GM12878 (cell line): ENCODE results near the gene KCTD6. TPM values are rescaled to one million over a fixed set of nuclear protein-coding genes. Genes with fewer than 3 reads are reported as not detected.

Experiments
- ATAC-seq: fragments of 200-7000 bp; cut with Tn5 transposase; 3 replicates; pipeline ENCODE4 v1.9.1; 2020; ENCODE audit warnings: mild to moderate bottlenecking, moderate library complexity
- BruUV-seq: library from RNA; stranded (reverse); fragments of 400-500 nt; replicated peaks from 2 replicates; lab custom pipeline; 2021; lab: Mats Ljungman, UMichigan
- CTCF ChIA-PET: fragments of 300-600 bp; sonication (Branson Sonifier 250); formaldehyde crosslinking; extraction: SDS; loops from one replicate; lab custom pipeline; 2021; ENCODE audit warnings: inconsistent platforms; lab: Yijun Ruan, JAX
- POLR2A ChIA-PET: fragments of 350-600 bp; formaldehyde crosslinking; extraction: SDS; loops from one replicate; lab custom pipeline; 2021; ENCODE audit warnings: inconsistent platforms; lab: Charles Lee
- RAD21 ChIA-PET: fragments of 300-600 bp; sonication (Branson Sonifier 250); formaldehyde crosslinking; loops from one replicate; lab custom pipeline; 2023; ENCODE audit warnings: antibody characterized with exemption; ENCODE audit not compliant: unreplicated experiment; lab: Charles Lee
- SMC1A ChIA-PET: fragments of 300-600 bp; sonication (Branson Sonifier 250); formaldehyde crosslinking; loops from one replicate; lab custom pipeline; 2023; ENCODE audit not compliant: unreplicated experiment, uncharacterized antibody; lab: Charles Lee
- DNase-seq: peaks from one replicate; pipeline ENCODE4 v3.0.0-alpha.2; 2011; ENCODE audit warnings: low read depth, low spot score
- FAIRE-seq: peaks from 3 replicates; lab custom pipeline; 2011; peaks lifted over from hg19 to GRCh38; lab: Jason Lieb, UNC
- H2AFZ ChIP-seq: 2 replicates; pipeline ENCODE4 v1.6.0; 2011; ENCODE audit warnings: low read depth, low read length, control low read depth; ENCODE audit not compliant: control insufficient read depth
- H3K27ac ChIP-seq: 2 replicates; pipeline ENCODE4 v1.5.1; 2011; ENCODE audit warnings: control low read depth; ENCODE audit not compliant: control insufficient read depth, insufficient read depth
- H3K27me3 ChIP-seq, 2 experiments: replicated peaks in 1 of 2; 2 replicates each; pipeline versions ENCODE4 v1.6.0 to v1.6.1; 2011; ENCODE audit warnings: low read length in 1 of 2; ENCODE audit not compliant: control insufficient read depth in 2 of 2, insufficient read depth in 2 of 2
- H3K36me3 ChIP-seq, 2 experiments: 2 replicates each; pipeline ENCODE4 v1.5.1; 2011; ENCODE audit warnings: low read length in 1 of 2; ENCODE audit not compliant: control insufficient read depth in 2 of 2, insufficient read depth in 2 of 2
- H3K4me1 ChIP-seq: 2 replicates; pipeline ENCODE4 v1.6.1; 2011; ENCODE audit warnings: mild to moderate bottlenecking, low read length, moderate library complexity, mixed read lengths; ENCODE audit not compliant: control insufficient read depth, insufficient read depth
- H3K4me2 ChIP-seq: 2 replicates; pipeline ENCODE4 v1.6.0; 2011; ENCODE audit warnings: control low read depth; ENCODE audit not compliant: control insufficient read depth, insufficient read depth
- H3K4me3 ChIP-seq: fragments of 200-600 bp; sonication (generic); 2 replicates; pipeline ENCODE4 v1.5.1; 2016
- H3K79me2 ChIP-seq: 2 replicates; pipeline ENCODE4 v1.6.0; 2011; ENCODE audit warnings: low read length; ENCODE audit not compliant: control insufficient read depth, insufficient read depth
- H3K9ac ChIP-seq: 2 replicates; pipeline ENCODE4 v1.8.0; 2011; ENCODE audit warnings: low read length, control low read depth, mixed read lengths; ENCODE audit not compliant: control insufficient read depth, insufficient read depth
- H3K9me3 ChIP-seq: replicated peaks from 3 replicates; pipeline ENCODE4 v1.5.1; 2011; ENCODE audit warnings: mild to moderate bottlenecking, low read length; ENCODE audit not compliant: control insufficient read depth, insufficient read depth
- H4K20me1 ChIP-seq: 2 replicates; pipeline ENCODE4 v1.6.0; 2011; ENCODE audit not compliant: control insufficient read depth, insufficient read depth
- BRCA1 ChIP-seq: IDR thresholded peaks from 2 replicates; pipeline ENCODE4 v1.6.1; 2011; ENCODE audit warnings: low read depth, low read length, improper control_type of control experiment
- CHD2 ChIP-seq: IDR thresholded peaks from 2 replicates; pipeline ENCODE4 v1.6.1; 2011; ENCODE audit warnings: low read depth, low read length, improper control_type of control experiment, borderline replicate concordance
- EGR1 ChIP-seq, 2 experiments: IDR thresholded peaks; 1 replicate in 1 of 2; 2 replicates in 1 of 2; pipeline ENCODE4 v1.6.1; 2011 to 2012; ENCODE audit warnings: low read depth in 2 of 2, low read length in 2 of 2, borderline replicate concordance in 1 of 2, mild to moderate bottlenecking in 1 of 2, moderate library complexity in 1 of 2
- FOXK2 ChIP-seq: fragments of 450-650 bp; IDR thresholded peaks from 2 replicates; pipeline ENCODE4 v1.6.1; 2017; ENCODE audit warnings: mild to moderate bottlenecking, moderate library complexity
- LARP7 ChIP-seq: fragments of 450-650 bp; IDR thresholded peaks from 2 replicates; pipeline ENCODE4 v1.6.1; 2017; ENCODE audit warnings: mild to moderate bottlenecking
- POLR2AphosphoS5 ChIP-seq: IDR thresholded peaks from 2 replicates; pipeline ENCODE4 v1.6.1; 2011; ENCODE audit warnings: mild to moderate bottlenecking, low read length, inconsistent platforms
- RFX5 ChIP-seq: IDR thresholded peaks from 2 replicates; pipeline ENCODE4 v1.6.1; 2011; ENCODE audit warnings: low read depth, low read length, improper control_type of control experiment
- SMAD1 ChIP-seq: fragments of 450-650 bp; IDR thresholded peaks from 2 replicates; pipeline ENCODE4 v1.6.1; 2018; ENCODE audit warnings: mild to moderate bottlenecking, low read depth; ENCODE audit not compliant: partially characterized antibody
- TCF12 ChIP-seq: IDR thresholded peaks from 2 replicates; pipeline ENCODE4 v1.6.1; 2011; ENCODE audit warnings: low read depth, mild to moderate bottlenecking, low read length
- WGBS: methylation state at CpG from one replicate; pipeline ENCODE4 v1.1.6; 2016; ENCODE audit warnings: low lambda C conversion rate; ENCODE audit not compliant: insufficient replicate concordance, insufficient coverage; ENCODE audit errors: missing lambda C conversion rate; 5-methylcytosine and 5-hydroxymethylcytosine counted together
- in situ Hi-C: fragments of 300-500 bp; cut with MboI; formaldehyde crosslinking; loops from 9 replicates; pipeline ENCODE4 v1.14.3; 2018; ENCODE audit warnings: mixed read lengths
- intact Hi-C: fragments of 100-400 bp; cut with micrococcal nuclease; formaldehyde crosslinking; loops from one replicate; pipeline ENCODE4 v1.14.2; 2022; ENCODE audit not compliant: unreplicated experiment
- polyA plus RNA-seq, 11 experiments: library from polyadenylated mRNA; depleted of rRNA in 4 of 11; unstranded in 6 of 11; stranded (reverse) in 5 of 11; fragments of >200 nt; fragmentation: Nextera tagmentation in 4 of 11; fragmentation: Illumina TruSeq in 1 of 11; extraction: Ambion mirVana in 4 of 11; extraction: Trizol in 1 of 11; gene quantifications; 1 replicate in 1 of 11; 2 replicates in 10 of 11; pipeline versions ENCODE4 v1.2.1 to v1.2.3, GENCODE V29; 2011 to 2016; ENCODE audit warnings: inconsistent platforms in 2 of 11, missing spikeins in 2 of 11, low read depth in 1 of 11
- total RNA-seq, 4 experiments: library from RNA; depleted of rRNA in 3 of 4; stranded (reverse); fragments of >200 nt in 3 of 4; fragmentation: Illumina TruSeq in 1 of 4; extraction: Trizol in 1 of 4; gene quantifications; 2 replicates each; pipeline versions ENCODE4 v1.2.1 to v1.2.3, GENCODE V29; 2013 to 2021
- TF ChIP-seq, protein P1 (sequence below): fragments of 450-650 bp; IDR thresholded peaks from 2 replicates; pipeline ENCODE4 v1.6.1; 2017; ENCODE audit warnings: mild to moderate bottlenecking, low read depth, inconsistent platforms; ENCODE audit not compliant: poor library complexity, severe bottlenecking
- TF ChIP-seq, protein P2 (sequence below): fragments of 450-650 bp; IDR thresholded peaks from 2 replicates; pipeline ENCODE4 v1.6.1; 2018; ENCODE audit warnings: borderline replicate concordance, mild to moderate bottlenecking; ENCODE audit not compliant: partially characterized antibody

The KCTD6 gene
- total and polyA plus RNA-seq, 10 of the 15 experiments (the other 5 are each of a cell fraction or from before 2014, with no cell fraction given), result 5.2 to 10.7 (median 8.7) TPM

DNA sequence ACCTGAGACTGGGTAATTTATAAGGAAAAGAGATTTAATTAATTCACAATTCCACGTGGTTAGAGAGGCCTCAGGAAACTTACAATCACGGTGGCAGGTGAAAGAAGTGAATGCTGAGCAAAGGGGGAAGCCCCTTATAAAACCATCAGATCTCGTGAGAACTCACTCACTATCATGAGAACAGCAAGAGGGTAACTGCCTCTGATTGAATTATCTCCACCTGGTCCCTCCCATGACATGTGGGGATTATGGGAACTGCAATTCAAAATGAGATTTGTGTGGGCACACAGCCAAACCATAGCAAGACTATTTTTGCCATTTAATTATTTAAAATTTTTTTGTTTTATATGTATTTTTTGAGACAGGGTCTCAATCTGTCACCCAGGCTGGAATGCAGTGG lies 27.0 kb upstream of the KCTD6 start:
- Histone ChIP-seq H3K9ac (no peak overlapping the region), H3K27ac (no peak overlapping the region), H3K79me2 (no peaks in the 10 kb centered on the region), H4K20me1 (no peaks in the 10 kb centered on the region), H2AFZ (no peak overlapping the region), H3K4me1 (no peaks in the 10 kb centered on the region), H3K4me3 (no peak overlapping the region), H3K36me3 (no peaks in the 10 kb centered on the region), H3K27me3 (no peaks in the 10 kb centered on the region), H3K4me2 (no peak overlapping the region), H3K9me3 (no peaks in the 10 kb centered on the region)
- ChIA-PET SMC1A (interaction anchor here (0.7 to 1.1 kb wide), 6 partner anchors 19 to 72 kb away, joined by 3 to 5 read pairs (median 3); partner anchors contain the start of gene ACOX2), CTCF (interaction anchor here (1.1 to 1.8 kb wide), 6 partner anchors 16 to 159 kb away, joined by 3 to 12 read pairs (median 4); partner anchors contain the start of genes HTD2 and RPP14), POLR2A (no interaction called here), RAD21 (no interaction called here)
- ATAC-seq (peak; percentile 67), FAIRE-seq (no peak), DNase-seq (no peak)
- no TSS peak for BruUV-seq
- intact Hi-C loops (no loop called here), in situ Hi-C loops (no loop called here)
- TF ChIP-seq, protein P1, sequence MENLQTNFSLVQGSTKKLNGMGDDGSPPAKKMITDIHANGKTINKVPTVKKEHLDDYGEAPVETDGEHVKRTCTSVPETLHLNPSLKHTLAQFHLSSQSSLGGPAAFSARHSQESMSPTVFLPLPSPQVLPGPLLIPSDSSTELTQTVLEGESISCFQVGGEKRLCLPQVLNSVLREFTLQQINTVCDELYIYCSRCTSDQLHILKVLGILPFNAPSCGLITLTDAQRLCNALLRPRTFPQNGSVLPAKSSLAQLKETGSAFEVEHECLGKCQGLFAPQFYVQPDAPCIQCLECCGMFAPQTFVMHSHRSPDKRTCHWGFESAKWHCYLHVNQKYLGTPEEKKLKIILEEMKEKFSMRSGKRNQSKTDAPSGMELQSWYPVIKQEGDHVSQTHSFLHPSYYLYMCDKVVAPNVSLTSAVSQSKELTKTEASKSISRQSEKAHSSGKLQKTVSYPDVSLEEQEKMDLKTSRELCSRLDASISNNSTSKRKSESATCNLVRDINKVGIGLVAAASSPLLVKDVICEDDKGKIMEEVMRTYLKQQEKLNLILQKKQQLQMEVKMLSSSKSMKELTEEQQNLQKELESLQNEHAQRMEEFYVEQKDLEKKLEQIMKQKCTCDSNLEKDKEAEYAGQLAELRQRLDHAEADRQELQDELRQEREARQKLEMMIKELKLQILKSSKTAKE, result no peak
- TF ChIP-seq CHD2, result 0 out of 2 replicates have a peak, but pooled peaks have one; percentile 44
- 15% methylated on average over 3 of the region's 3 CpGs for WGBS

DNA sequence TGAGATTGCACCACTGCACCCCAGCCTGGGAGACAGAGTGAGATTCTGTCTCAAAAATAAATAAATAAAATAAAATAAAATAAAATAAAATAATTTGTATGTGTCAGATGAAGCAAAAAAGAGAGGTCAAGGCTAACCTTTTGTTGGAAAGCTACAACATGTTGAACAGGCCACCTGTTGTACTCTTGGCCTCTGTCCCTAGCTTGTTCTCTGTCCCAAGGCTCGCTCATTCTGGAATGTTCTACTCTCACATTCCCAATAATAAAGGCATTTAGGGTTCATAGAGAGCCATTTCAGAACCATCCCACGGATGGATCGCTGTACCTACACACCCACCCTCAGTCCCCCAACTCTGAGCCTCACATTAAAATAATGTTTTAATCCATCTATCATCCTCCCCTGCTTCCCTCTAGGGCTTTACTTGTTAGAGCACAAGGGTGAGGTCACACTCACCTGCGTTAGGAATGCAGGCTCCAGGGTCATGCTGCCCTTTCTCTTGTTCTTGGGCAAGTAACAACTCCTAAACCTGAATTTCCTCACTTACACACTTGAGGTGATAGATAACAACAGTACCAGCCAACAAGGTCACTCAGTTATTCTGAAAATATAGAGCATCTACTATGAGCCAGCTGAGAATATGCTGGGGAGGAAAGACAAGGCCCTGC lies 24.9 kb upstream of the KCTD6 start:
- FAIRE-seq, result no peak
- 60% methylated on average over 4 of the region's 4 CpGs for WGBS
- BruUV-seq, result no TSS peak
- no peak overlapping the region for H2AFZ ChIP-seq
- DNase-seq, result no peak
- SMC1A ChIA-PET, result interaction anchor here (1.2 to 1.3 kb wide), 2 partner anchors 24 kb away, joined by 3 read pairs; no protein-coding TSS in a partner anchor
- H3K79me2 ChIP-seq, result no peaks in the 10 kb centered on the region
- RAD21 ChIA-PET, result no interaction called here
- no peak overlapping the region for H3K4me3 ChIP-seq
- in situ Hi-C loops (no loop called here), intact Hi-C loops (no loop called here)
- no peaks in the 10 kb centered on the region for H3K9me3 ChIP-seq
- no peak for ATAC-seq
- no peaks in the 10 kb centered on the region for H3K27me3 ChIP-seq
- no peak overlapping the region for H3K9ac ChIP-seq
- CTCF ChIA-PET, result interaction anchor here (0.6 kb wide), 2 partner anchors 51 to 125 kb away, joined by 3 to 4 read pairs; no protein-coding TSS in a partner anchor
- H3K4me2 ChIP-seq, result no peak overlapping the region
- H3K36me3 ChIP-seq, result no peaks in the 10 kb centered on the region
- no peak overlapping the region for H3K27ac ChIP-seq
- H4K20me1 ChIP-seq, result no peaks in the 10 kb centered on the region
- 0 out of 2 replicates have a peak, but pooled peaks cover 2% of the 10 kb centered on the region for H3K4me1 ChIP-seq
- POLR2A ChIA-PET, result no interaction called here
- TF ChIP-seq RFX5 (no peak), EGR1 (IDR thresholded peaks at IDR 0.05; ENCODE audit: borderline replicate concordance in 1 of 2, low read depth in 2 of 2, low read length in 2 of 2) (no peak), LARP7 (no peak), FOXK2 (no peak), TCF12 (no peak), BRCA1 (no peak), POLR2AphosphoS5 (no peak), SMAD1 (no peak)
- TF ChIP-seq, protein P2, sequence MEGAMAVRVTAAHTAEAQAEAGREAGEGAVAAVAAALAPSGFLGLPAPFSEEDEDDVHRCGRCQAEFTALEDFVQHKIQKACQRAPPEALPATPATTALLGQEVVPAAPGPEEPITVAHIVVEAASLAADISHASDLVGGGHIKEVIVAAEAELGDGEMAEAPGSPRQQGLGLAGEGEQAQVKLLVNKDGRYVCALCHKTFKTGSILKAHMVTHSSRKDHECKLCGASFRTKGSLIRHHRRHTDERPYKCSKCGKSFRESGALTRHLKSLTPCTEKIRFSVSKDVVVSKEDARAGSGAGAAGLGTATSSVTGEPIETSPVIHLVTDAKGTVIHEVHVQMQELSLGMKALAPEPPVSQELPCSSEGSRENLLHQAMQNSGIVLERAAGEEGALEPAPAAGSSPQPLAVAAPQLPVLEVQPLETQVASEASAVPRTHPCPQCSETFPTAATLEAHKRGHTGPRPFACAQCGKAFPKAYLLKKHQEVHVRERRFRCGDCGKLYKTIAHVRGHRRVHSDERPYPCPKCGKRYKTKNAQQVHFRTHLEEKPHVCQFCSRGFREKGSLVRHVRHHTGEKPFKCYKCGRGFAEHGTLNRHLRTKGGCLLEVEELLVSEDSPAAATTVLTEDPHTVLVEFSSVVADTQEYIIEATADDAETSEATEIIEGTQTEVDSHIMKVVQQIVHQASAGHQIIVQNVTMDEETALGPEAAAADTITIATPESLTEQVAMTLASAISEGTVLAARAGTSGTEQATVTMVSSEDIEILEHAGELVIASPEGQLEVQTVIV, result no peak
